Esophagus muscularis mucosa (tissue), 4 donors: Measurements from ENCODE around the gene HMBS.

ENCODE experiments used
- CTCF ChIP-seq, 3 experiments: fragments of 200-600 bp in 2 of 3; fragments of 450-650 bp in 1 of 3; sonication (generic) in 2 of 3; IDR thresholded peaks; one replicate each; pipeline ENCODE4 v1.5.1; 2017 to 2019; ENCODE audit warnings: antibody characterized with exemption in 3 of 3, mild to moderate bottlenecking in 2 of 3, moderate library complexity in 1 of 3
- EP300 ChIP-seq: sonication (generic); formaldehyde crosslinking; IDR thresholded peaks from one replicate; pipeline ENCODE4 v1.6.1; 2017; ENCODE audit warnings: antibody characterized with exemption
- POLR2A ChIP-seq: fragments of 450-650 bp; IDR thresholded peaks from one replicate; pipeline ENCODE4 v1.6.1; 2017; ENCODE audit warnings: antibody characterized with exemption, moderate library complexity, mild to moderate bottlenecking, low read depth
- POLR2AphosphoS5 ChIP-seq, 2 donors: sonication (generic); formaldehyde crosslinking; IDR thresholded peaks; one replicate each; pipeline ENCODE4 v1.6.1; 2017; ENCODE audit warnings: antibody characterized with exemption in 2 of 2

GRCh38 chr11:119110439-119110838 is 25.8 kb downstream of the HMBS start:
- TF ChIP-seq EP300 (no peak), POLR2A (no peak), POLR2AphosphoS5 (IDR thresholded peaks at IDR 0.05) (no peak), CTCF (IDR thresholded peaks at IDR 0.05) (no peak)
